Esophagus squamous epithelium (tissue), 4 donors: ENCODE results near the gene G0S2.

ENCODE experiments used
- CTCF ChIP-seq, 6 experiments: fragments of 450-650 bp in 4 of 6; fragments of 200-600 bp in 2 of 6; sonication (generic) in 2 of 6; IDR thresholded peaks; one replicate each; pipeline ENCODE4 v1.5.1; 2016 to 2019; ENCODE audit warnings: antibody characterized with exemption in 6 of 6, mild to moderate bottlenecking in 4 of 6, moderate library complexity in 4 of 6
- POLR2A ChIP-seq, 4 donors: fragments of 450-650 bp; IDR thresholded peaks; one replicate each; pipeline ENCODE4 v1.6.1; 2017; ENCODE audit warnings: antibody characterized with exemption in 4 of 4, mild to moderate bottlenecking in 4 of 4, moderate library complexity in 3 of 4

- TF ChIP-seq CTCF (IDR thresholded peaks at IDR 0.05) (no peak), POLR2A (IDR thresholded peaks at IDR 0.05) (no peak)
Observed at GRCh38 chr1:209720826-209721225, 45.6 kb downstream of the G0S2 start.
